AG04450 (cell line): ENCODE results near the gene SCEL. TPM values are rescaled to one million over a fixed set of nuclear protein-coding genes. Genes with fewer than 3 reads are reported as not detected.

Experiments
- CTCF ChIA-PET: fragments of 300-600, 350-600 bp; formaldehyde crosslinking; extraction: SDS; loops from one replicate; lab custom pipeline; 2022; ENCODE audit warnings: antibody characterized with exemption, inconsistent platforms; lab: Charles Lee
- POLR2A ChIA-PET: fragments of 350-600 bp; formaldehyde crosslinking; extraction: SDS; loops from one replicate; lab custom pipeline; 2021; ENCODE audit warnings: antibody characterized with exemption, inconsistent platforms; lab: Yijun Ruan, JAX
- DNase-seq: peaks from one replicate; pipeline ENCODE4 v3.0.0-alpha.2; 2011; ENCODE audit warnings: low read depth, low spot score
- H3K27ac ChIP-seq: one replicate; pipeline ENCODE4 v1.5.1; 2012; ENCODE audit warnings: low read depth, low read length, control low read depth
- H3K27me3 ChIP-seq: one replicate; pipeline ENCODE4 v1.6.0; 2012; ENCODE audit warnings: low read length; ENCODE audit not compliant: control insufficient read depth, insufficient read depth
- H3K4me3 ChIP-seq: 2 replicates; pipeline ENCODE4 v1.5.1; 2011; ENCODE audit warnings: mild to moderate bottlenecking, low read depth, low read length, control low read depth
- H3K9me3 ChIP-seq: 2 replicates; pipeline ENCODE4 v1.5.1; 2012; ENCODE audit warnings: low read length; ENCODE audit not compliant: control insufficient read depth, insufficient read depth
- CTCF ChIP-seq: IDR thresholded peaks from 2 replicates; pipeline ENCODE4 v1.5.1; 2011; ENCODE audit warnings: low read depth, low read length, control low read depth, inconsistent platforms
- polyA plus RNA-seq: library from polyadenylated mRNA; depleted of rRNA; stranded (reverse); fragments of >200 nt; gene quantifications from 2 replicates; pipeline ENCODE4 v1.2.3, GENCODE V29; 2011

SCEL gene
- polyA plus RNA-seq, 1 experiment = not detected

DNA sequence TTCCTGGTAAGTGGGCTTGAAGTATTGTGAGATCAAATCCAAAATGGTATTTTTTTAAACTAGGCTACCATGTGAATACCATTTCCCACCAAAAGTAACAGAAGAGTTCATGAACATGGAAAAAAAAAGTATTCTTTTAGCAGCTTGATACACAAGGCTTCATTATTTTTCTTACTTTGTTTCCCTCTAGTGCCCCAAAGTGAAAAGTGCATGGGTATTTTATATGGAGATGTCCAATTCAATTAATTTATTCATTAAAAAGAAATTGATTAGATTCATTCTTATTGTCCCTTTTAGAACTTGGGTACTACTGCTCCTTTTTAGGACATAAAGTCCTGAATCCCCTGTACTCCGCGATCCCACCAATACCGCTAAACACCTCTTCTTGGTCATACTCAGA lies 28.6 kb upstream of the SCEL start:
- POLR2A ChIA-PET = interaction anchor here (0.7 kb wide), 1 partner anchor 491 kb away, joined by 4 read pairs; no protein-coding TSS in a partner anchor
- H3K27ac ChIP-seq = no peak overlapping the region
- no peaks in the 10 kb centered on the region for H3K27me3 ChIP-seq
- CTCF ChIA-PET = interaction anchor here (0.6 kb wide), 1 partner anchor 1089 kb away, joined by 3 read pairs; no protein-coding TSS in a partner anchor
- H3K4me3 ChIP-seq = no peak overlapping the region
- DNase-seq = no peak
- H3K9me3 ChIP-seq = no peaks in the 10 kb centered on the region
- TF ChIP-seq CTCF = peak; percentile 25; the same call in 1 of the 2 replicates

DNA sequence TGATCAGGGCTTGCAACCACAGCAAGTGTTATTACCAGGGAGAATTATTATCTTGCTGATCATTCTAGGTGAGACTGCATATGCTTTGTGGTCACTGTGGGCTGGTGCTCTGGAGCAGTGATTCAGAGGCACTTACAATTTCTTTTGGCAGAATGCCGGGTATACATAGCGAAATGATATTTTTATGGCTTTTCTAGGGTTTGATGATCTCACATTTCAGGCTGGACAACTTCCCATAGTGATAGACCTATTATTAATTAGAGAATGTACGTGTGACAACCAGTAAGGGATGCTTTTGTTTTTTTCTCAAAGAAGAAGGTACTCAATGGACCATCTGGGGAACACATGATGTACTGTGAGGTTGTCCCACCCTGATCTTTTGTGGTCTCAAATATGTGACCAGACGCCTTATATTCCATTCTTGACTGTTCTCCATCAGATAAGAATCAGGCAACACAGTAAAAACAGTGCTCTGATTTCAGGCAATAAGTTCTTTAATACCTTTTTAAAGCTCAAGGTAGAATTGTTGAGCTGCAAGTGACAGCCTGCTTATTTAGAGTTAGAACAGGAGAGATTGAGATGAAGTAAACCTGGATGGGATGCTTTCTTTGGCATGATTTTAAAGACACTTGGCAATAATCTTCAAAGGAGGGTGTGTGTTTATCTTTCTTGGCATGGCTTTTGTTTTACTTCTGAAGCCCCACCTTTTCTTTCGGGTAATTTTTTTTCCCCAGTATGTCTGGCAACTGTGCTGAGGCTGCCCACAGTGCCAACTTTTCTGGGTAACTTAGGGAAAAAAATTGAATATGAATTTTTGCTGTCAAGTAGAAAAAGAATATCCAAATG lies 27.4 kb upstream of the SCEL start:
- no peak for TF ChIP-seq CTCF
- Histone ChIP-seq H3K9me3 (no peaks in the 10 kb centered on the region), H3K27me3 (no peaks in the 10 kb centered on the region), H3K4me3 (no peak overlapping the region), H3K27ac (no peak overlapping the region)
- CTCF ChIA-PET = no interaction called here
- POLR2A ChIA-PET = no interaction called here
- DNase-seq = no peak

DNA sequence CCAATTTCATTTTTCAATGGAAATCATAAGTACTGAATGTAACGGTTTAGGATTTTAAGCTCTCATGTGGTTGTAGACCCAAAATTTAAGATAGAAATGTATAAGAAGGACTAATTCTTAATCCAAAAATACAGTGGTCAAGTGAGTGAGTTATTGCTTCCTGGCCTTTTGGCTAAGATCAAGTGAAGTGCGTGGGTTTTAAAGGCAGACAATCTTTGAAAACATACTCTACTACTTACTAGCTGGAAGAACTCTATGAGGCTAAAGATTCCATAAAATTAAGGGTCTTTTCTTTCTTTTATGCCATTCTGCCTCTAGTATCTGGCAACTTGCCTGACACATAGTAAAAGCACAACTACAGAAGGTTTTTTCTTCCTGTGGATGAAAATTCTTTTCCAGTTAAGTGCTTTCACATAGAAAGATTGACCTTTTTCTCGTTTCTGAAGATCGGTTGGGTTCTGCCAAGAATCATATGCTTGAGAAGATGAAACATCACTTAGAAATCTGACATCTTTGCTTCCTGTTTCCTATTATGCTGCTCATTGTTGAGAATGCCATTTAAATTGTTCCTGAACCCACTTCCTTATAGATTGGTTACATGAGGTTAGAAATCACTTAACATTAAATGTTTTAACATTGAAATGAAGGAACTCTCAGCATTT lies 26.4 kb upstream of the SCEL start:
- no peaks in the 10 kb centered on the region for H3K27me3 ChIP-seq
- H3K27ac ChIP-seq = no peak overlapping the region
- H3K4me3 ChIP-seq = no peak overlapping the region
- no peak for TF ChIP-seq CTCF
- ChIA-PET POLR2A (no interaction called here), CTCF (no interaction called here)
- no peak for DNase-seq
- H3K9me3 ChIP-seq = no peaks in the 10 kb centered on the region

- no peak overlapping the region for H3K27ac ChIP-seq
- ChIA-PET POLR2A (no interaction called here), CTCF (interaction anchor here (0.7 kb wide), 1 partner anchor 31 kb away, joined by 3 read pairs; no protein-coding TSS in a partner anchor)
- TF ChIP-seq CTCF = no peak
- H3K4me3 ChIP-seq = no peak overlapping the region
- H3K27me3 ChIP-seq = no peaks in the 10 kb centered on the region
- no peak for DNase-seq
- H3K9me3 ChIP-seq = no peaks in the 10 kb centered on the region
These were observed 25.4 kb upstream of the SCEL start for GRCh38 chr13:77510156-77510555.
